ENCODE data around the gene CTAGE8.
"Not testable (repeated sequence)": the region's sequence is repeated elsewhere in the genome, so short reads cannot be mapped to it uniquely, and the experiment has no call there.

The CTAGE8 gene

GRCh38 chr7:144269188-144269587, at the start of gene CTAGE8:
CTAGE8 (minus strand) TSS chr7:144269288; CDS start chr7:144269250, 38 bp downstream.
- not testable (repeated sequence) for H3K4me3 ChIP-seq (ENCODE audit: low read depth, low read length)

GRCh38 chr7:144317537-144317936, 48.4 kb upstream of the CTAGE8 start:
- DNase-seq (ENCODE audit: low read depth); H3K4me3 ChIP-seq (ENCODE audit: low read depth, low read length): not testable (repeated sequence)

More at GRCh38 chr7:144269188-144269587, at the start of gene CTAGE8:
- not testable (repeated sequence) for DNase-seq (ENCODE audit: low read depth)

GRCh38 chr7:144311872-144312469, 42.9 kb upstream of the CTAGE8 start, which contains the start of gene OR2A1:
OR2A1 (plus strand) TSS chr7:144312419; CDS start chr7:144318125, 5,706 bp downstream.
- H3K4me3 ChIP-seq (ENCODE audit: low read depth, low read length); DNase-seq (ENCODE audit: low read depth): not testable (repeated sequence)

GRCh38 chr7:144311218-144311617, 42.1 kb upstream of the CTAGE8 start:
- DNase-seq (ENCODE audit: low read depth); H3K4me3 ChIP-seq (ENCODE audit: low read depth, low read length): not testable (repeated sequence)

GRCh38 chr7:144309702-144310101, 40.6 kb upstream of the CTAGE8 start:
- not testable (repeated sequence) for DNase-seq (ENCODE audit: low read depth); H3K4me3 ChIP-seq (ENCODE audit: low read depth, low read length)

GRCh38 chr7:144305156-144305555, 36.1 kb upstream of the CTAGE8 start:
- not testable (repeated sequence) for DNase-seq (ENCODE audit: low read depth); H3K4me3 ChIP-seq (ENCODE audit: low read depth, low read length)

GRCh38 chr7:144303607-144304006, 34.5 kb upstream of the CTAGE8 start:
- DNase-seq (ENCODE audit: low read depth); H3K4me3 ChIP-seq (ENCODE audit: low read depth, low read length): not testable (repeated sequence)

GRCh38 chr7:144302578-144303303, 33.7 kb upstream of the CTAGE8 start:
- not testable (repeated sequence) for H3K4me3 ChIP-seq (ENCODE audit: low read depth, low read length); DNase-seq (ENCODE audit: low read depth)

GRCh38 chr7:144293794-144294499, 24.9 kb upstream of the CTAGE8 start:
- H3K4me3 ChIP-seq (ENCODE audit: low read depth, low read length); DNase-seq (ENCODE audit: low read depth): not testable (repeated sequence)

GRCh38 chr7:144292384-144293161, 23.5 kb upstream of the CTAGE8 start:
- DNase-seq (ENCODE audit: low read depth); H3K4me3 ChIP-seq (ENCODE audit: low read depth, low read length): not testable (repeated sequence)

GRCh38 chr7:144291607-144292006, 22.5 kb upstream of the CTAGE8 start:
- DNase-seq (ENCODE audit: low read depth); H3K4me3 ChIP-seq (ENCODE audit: low read depth, low read length): not testable (repeated sequence)

GRCh38 chr7:144287171-144287784, 18.2 kb upstream of the CTAGE8 start:
- H3K4me3 ChIP-seq (ENCODE audit: low read depth, low read length); DNase-seq (ENCODE audit: low read depth): not testable (repeated sequence)

- DNase-seq (ENCODE audit: low read depth); H3K4me3 ChIP-seq (ENCODE audit: low read depth, low read length): not testable (repeated sequence)
These were observed 14.6 kb upstream of the CTAGE8 start for GRCh38 chr7:144283716-144284115.

- not testable (repeated sequence) for DNase-seq (ENCODE audit: low read depth); H3K4me3 ChIP-seq (ENCODE audit: low read depth, low read length)
These were observed 13.4 kb upstream of the CTAGE8 start for GRCh38 chr7:144282490-144282889.

GRCh38 chr7:144281981-144282380, 12.9 kb upstream of the CTAGE8 start:
- not testable (repeated sequence) for DNase-seq (ENCODE audit: low read depth)

GRCh38 chr7:144280010-144280409, 10.9 kb upstream of the CTAGE8 start:
- H3K4me3 ChIP-seq (ENCODE audit: low read depth, low read length); DNase-seq (ENCODE audit: low read depth): not testable (repeated sequence)

More at GRCh38 chr7:144281981-144282380, 12.9 kb upstream of the CTAGE8 start:
- H3K4me3 ChIP-seq (ENCODE audit: low read depth, low read length), result not testable (repeated sequence)

GRCh38 chr7:144275281-144275680, 6.2 kb upstream of the CTAGE8 start:
- not testable (repeated sequence) for DNase-seq (ENCODE audit: low read depth); H3K4me3 ChIP-seq (ENCODE audit: low read depth, low read length)

GRCh38 chr7:144264692-144265091, 4.4 kb downstream of the CTAGE8 start, which contains the start of gene OR2A7:
OR2A7 (minus strand) TSS chr7:144264792; CDS start chr7:144259628, 5,164 bp downstream.
- H3K4me3 ChIP-seq (ENCODE audit: low read depth, low read length); DNase-seq (ENCODE audit: low read depth): not testable (repeated sequence)

Measured in LNCaP clone FGC (cell line).